ENCODE data around the gene ROR1. TPM values are rescaled to one million over a fixed set of nuclear protein-coding genes. Genes with fewer than 3 reads are reported as not detected.

Gene ROR1
- total RNA-seq, 4 donors from 2014 or later, result 2.6 to 37.6 (median 11.5) TPM

- intact Hi-C loops (cut with DNase I; ENCODE audit: low total_unique reads), result no loop called here
- Histone ChIP-seq H3K27me3 (no peaks in the 10 kb centered on the region), H3K4me1 (no peaks in the 10 kb centered on the region), H3K36me3 (no peaks in the 10 kb centered on the region), H3K9me3 (no peaks in the 10 kb centered on the region), H3K27ac (no peak overlapping the region), H3K4me3 (no peak overlapping the region)
- DNase-seq, result no peak
- TF ChIP-seq POLR2A (IDR thresholded peaks at IDR 0.05), result no peak
- TF ChIP-seq, protein P1, sequence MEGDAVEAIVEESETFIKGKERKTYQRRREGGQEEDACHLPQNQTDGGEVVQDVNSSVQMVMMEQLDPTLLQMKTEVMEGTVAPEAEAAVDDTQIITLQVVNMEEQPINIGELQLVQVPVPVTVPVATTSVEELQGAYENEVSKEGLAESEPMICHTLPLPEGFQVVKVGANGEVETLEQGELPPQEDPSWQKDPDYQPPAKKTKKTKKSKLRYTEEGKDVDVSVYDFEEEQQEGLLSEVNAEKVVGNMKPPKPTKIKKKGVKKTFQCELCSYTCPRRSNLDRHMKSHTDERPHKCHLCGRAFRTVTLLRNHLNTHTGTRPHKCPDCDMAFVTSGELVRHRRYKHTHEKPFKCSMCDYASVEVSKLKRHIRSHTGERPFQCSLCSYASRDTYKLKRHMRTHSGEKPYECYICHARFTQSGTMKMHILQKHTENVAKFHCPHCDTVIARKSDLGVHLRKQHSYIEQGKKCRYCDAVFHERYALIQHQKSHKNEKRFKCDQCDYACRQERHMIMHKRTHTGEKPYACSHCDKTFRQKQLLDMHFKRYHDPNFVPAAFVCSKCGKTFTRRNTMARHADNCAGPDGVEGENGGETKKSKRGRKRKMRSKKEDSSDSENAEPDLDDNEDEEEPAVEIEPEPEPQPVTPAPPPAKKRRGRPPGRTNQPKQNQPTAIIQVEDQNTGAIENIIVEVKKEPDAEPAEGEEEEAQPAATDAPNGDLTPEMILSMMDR (IDR thresholded peaks at IDR 0.05), result no peak
Measured at GRCh38 chr1:64196074-64196870, 422.5 kb downstream of the ROR1 start.

- H3K9me3 ChIP-seq, result no peaks in the 10 kb centered on the region
- no peak overlapping the region for H3K27ac ChIP-seq
- DNase-seq, result no peak
- TF ChIP-seq POLR2A (IDR thresholded peaks at IDR 0.05), result no peak
- TF ChIP-seq, protein P1 (IDR thresholded peaks at IDR 0.05), result no peak
- no peaks in the 10 kb centered on the region for H3K36me3 ChIP-seq
- intact Hi-C loops (cut with DNase I; ENCODE audit: low total_unique reads), result no loop called here
- no peaks in the 10 kb centered on the region for H3K27me3 ChIP-seq
- no peaks in the 10 kb centered on the region for H3K4me1 ChIP-seq
- no peak overlapping the region for H3K4me3 ChIP-seq
Measured at GRCh38 chr1:64197076-64197475, 423.3 kb downstream of the ROR1 start.

DNA sequence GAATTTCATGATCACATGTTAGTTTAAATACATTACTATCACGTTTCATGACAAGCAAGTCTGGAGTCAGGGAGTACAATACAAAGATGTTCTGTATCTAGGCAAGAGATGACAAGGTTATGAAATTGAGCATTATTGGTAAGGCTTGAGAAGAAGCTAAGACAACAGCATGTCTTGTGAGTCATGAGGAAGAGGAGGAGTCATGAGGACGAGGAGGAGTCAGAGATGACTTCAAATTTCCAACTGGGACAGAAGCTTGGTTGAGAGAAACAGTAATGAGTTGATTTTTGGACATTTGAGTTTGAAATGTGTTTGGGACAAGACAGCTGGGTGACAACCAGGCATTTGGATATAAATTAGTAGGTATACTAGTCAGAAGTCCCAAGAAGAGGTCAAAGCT lies 425.3 kb downstream of the ROR1 start:
- no peaks in the 10 kb centered on the region for H3K9me3 ChIP-seq
- no peak for DNase-seq
- no peaks in the 10 kb centered on the region for H3K4me1 ChIP-seq
- no peak overlapping the region for H3K4me3 ChIP-seq
- intact Hi-C loops (cut with DNase I; ENCODE audit: low total_unique reads), result no loop called here
- no peaks in the 10 kb centered on the region for H3K36me3 ChIP-seq
- no peaks in the 10 kb centered on the region for H3K27me3 ChIP-seq
- no peak overlapping the region for H3K27ac ChIP-seq
- TF ChIP-seq POLR2A (IDR thresholded peaks at IDR 0.05), result no peak
- TF ChIP-seq, protein P1 (IDR thresholded peaks at IDR 0.05), result no peak

DNA sequence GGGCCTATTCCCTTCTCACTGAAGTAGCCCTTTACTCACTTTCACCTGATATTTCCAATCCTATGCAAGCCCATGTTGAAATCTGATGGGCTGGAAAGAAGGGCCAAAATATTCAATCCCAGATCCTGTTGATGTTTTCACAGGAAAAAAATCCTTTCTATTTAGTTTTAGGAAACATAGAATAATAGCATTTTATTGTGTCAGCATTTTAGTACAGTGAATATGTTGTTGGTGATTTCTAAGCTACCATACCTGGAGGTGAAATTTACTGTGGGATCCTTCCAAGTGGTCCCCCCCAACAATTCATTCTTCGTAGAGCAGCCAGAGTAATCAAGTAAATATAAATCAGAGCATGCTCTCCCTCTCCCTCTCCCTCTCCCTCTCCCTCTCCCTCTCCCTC lies 426.2 kb downstream of the ROR1 start:
- intact Hi-C loops (cut with DNase I; ENCODE audit: low total_unique reads), result no loop called here
- TF ChIP-seq POLR2A (IDR thresholded peaks at IDR 0.05), result no peak
- TF ChIP-seq, protein P1 (IDR thresholded peaks at IDR 0.05), result no peak
- Histone ChIP-seq H3K4me3 (no peak overlapping the region), H3K27ac (no peak overlapping the region), H3K27me3 (no peaks in the 10 kb centered on the region), H3K36me3 (no peaks in the 10 kb centered on the region), H3K4me1 (no peaks in the 10 kb centered on the region), H3K9me3 (no peaks in the 10 kb centered on the region)
- no peak for DNase-seq

- Histone ChIP-seq H3K9me3 (no peaks in the 10 kb centered on the region), H3K4me1 (no peaks in the 10 kb centered on the region), H3K36me3 (no peaks in the 10 kb centered on the region), H3K27me3 (no peaks in the 10 kb centered on the region), H3K4me3 (no peak within 1 kb of the TSS), H3K27ac (no peak within 1 kb of the TSS)
- DNase-seq, result no peak
- TF ChIP-seq, protein P1 (IDR thresholded peaks at IDR 0.05), result no peak
- TF ChIP-seq POLR2A (IDR thresholded peaks at IDR 0.05), result no peak
- intact Hi-C loops (cut with DNase I; ENCODE audit: low total_unique reads), result no loop called here
Measured at GRCh38 chr1:64203420-64203819, 429.6 kb downstream of the ROR1 start, which contains the start of gene UBE2U. Gene UBE2U (plus strand): TSS chr1:64203623. CDS start chr1:64204051, 428 bp downstream.

Data from uterus (tissue), 4 donors.